ENCODE data around the gene ART5. TPM values are rescaled to one million over a fixed set of nuclear protein-coding genes. Genes with fewer than 3 reads are reported as not detected.

Gene ART5
- total and polyA plus RNA-seq, 9 donors: 1.3 to 6.5 (median 3.7) TPM

DNA sequence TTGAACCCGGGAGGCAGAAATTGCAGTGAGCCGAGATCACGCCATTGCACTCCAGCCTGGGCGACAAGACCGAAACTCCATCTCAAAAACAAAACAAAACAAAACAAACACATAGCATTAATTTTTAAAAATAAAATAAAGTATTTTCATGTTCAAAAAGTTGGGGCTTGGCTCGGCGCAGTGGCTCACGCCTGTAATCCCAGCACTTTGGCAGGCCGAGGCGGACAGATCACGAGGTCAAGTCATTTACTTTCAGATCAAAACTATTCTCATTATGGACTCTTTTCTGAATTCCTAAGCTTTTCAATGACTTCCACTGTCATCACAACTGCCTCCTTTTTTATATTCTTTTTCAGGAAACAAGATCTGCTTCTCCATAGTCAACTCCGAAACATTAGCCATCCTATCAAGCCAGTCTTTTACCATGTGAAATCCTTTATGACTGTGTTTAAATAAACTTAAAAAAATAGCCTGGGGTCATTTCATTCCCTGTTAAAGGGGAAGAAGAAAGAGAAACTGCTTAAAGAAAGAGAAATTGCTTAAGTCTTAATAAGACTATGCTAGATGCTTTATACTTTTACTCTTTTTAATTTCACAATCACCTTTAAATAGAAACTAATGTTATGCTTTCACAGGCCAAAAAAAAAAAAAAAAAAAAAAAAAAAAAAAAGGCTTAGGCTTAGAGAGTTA lies 42.5 kb upstream of the ART5 start:
- Histone ChIP-seq H3K4me3 (no peak overlapping the region), H3K9me3 (no peaks in the 10 kb centered on the region), H3K27me3 (no peaks in the 10 kb centered on the region), H3K36me3 (no peaks in the 10 kb centered on the region), H3K4me1 (ENCODE audit: insufficient read depth) (peaks cover 4% of the 10 kb centered on the region), H3K27ac (no peak overlapping the region)
- intact Hi-C loops (cut with DNase I): no loop called here
- TF ChIP-seq EP300 (IDR thresholded peaks at IDR 0.05) (no peak), POLR2A (IDR thresholded peaks at IDR 0.05) (no peak)
- TF ChIP-seq, protein P1, sequence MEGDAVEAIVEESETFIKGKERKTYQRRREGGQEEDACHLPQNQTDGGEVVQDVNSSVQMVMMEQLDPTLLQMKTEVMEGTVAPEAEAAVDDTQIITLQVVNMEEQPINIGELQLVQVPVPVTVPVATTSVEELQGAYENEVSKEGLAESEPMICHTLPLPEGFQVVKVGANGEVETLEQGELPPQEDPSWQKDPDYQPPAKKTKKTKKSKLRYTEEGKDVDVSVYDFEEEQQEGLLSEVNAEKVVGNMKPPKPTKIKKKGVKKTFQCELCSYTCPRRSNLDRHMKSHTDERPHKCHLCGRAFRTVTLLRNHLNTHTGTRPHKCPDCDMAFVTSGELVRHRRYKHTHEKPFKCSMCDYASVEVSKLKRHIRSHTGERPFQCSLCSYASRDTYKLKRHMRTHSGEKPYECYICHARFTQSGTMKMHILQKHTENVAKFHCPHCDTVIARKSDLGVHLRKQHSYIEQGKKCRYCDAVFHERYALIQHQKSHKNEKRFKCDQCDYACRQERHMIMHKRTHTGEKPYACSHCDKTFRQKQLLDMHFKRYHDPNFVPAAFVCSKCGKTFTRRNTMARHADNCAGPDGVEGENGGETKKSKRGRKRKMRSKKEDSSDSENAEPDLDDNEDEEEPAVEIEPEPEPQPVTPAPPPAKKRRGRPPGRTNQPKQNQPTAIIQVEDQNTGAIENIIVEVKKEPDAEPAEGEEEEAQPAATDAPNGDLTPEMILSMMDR (IDR thresholded peaks at IDR 0.05): no peak
- DNase-seq: no peak
- WGBS, 3 donors: 88 to 96% (median 91%) methylated on average over 12 of the region's 12 CpGs

DNA sequence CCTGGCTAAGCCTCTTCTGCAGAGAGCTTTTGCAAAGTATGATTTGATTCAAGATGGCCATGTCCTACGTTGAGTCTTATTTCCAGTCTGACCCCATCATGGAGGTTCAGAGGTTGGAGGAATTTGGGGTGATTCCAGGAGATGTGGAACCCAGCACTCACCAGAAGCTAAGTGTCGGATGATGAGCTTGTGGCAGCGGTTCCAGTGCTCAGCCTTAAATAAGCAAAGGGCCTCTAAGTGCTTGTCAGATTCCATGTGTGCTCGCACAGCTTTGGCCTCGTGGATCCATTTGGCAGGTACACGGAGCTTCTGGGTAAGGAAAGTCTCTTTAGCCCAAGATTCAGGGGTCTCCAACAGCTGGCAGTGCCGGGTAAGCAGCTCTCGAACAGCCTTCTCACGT lies 41.2 kb upstream of the ART5 start:
- WGBS, 3 donors: 95 to 96% (median 96%) methylated on average over 9 of the region's 9 CpGs
- TF ChIP-seq POLR2A (IDR thresholded peaks at IDR 0.05): no peak
- TF ChIP-seq EP300 (IDR thresholded peaks at IDR 0.05): no peak
- TF ChIP-seq, protein P1 (IDR thresholded peaks at IDR 0.05): no peak
- H3K9me3 ChIP-seq: no peaks in the 10 kb centered on the region
- H3K36me3 ChIP-seq: no peaks in the 10 kb centered on the region
- peaks cover 4% of the 10 kb centered on the region for H3K4me1 ChIP-seq (ENCODE audit: insufficient read depth)
- intact Hi-C loops (cut with DNase I): no loop called here
- no peaks in the 10 kb centered on the region for H3K27me3 ChIP-seq
- H3K4me3 ChIP-seq: no peak overlapping the region
- H3K27ac ChIP-seq: no peak overlapping the region
- no peak for DNase-seq

DNA sequence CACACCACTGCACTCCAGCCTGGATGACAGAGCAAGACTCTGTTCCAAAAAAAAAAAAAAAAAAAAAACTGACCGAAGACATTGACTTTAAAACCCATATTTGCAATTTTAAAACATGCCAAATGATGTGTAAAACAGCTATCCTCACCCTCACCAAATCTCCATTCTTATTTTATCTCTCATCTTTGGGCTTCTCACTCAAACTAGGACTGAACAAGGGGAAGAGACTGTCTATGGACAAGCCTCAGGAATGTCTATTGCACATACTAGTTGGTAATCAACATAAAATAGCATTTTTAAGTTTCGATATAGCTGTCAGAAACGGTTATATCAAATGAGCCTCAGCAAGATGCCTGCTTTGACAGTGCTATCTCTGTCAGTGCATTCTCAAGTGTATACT lies 37.3 kb upstream of the ART5 start:
- H3K9me3 ChIP-seq: no peaks in the 10 kb centered on the region
- H3K4me3 ChIP-seq: no peak overlapping the region
- no peak for DNase-seq
- H3K27ac ChIP-seq: no peak overlapping the region
- no peaks in the 10 kb centered on the region for H3K4me1 ChIP-seq (ENCODE audit: insufficient read depth)
- intact Hi-C loops (cut with DNase I): no loop called here
- no peaks in the 10 kb centered on the region for H3K36me3 ChIP-seq
- no peak for TF ChIP-seq POLR2A (IDR thresholded peaks at IDR 0.05)
- no peak for TF ChIP-seq EP300 (IDR thresholded peaks at IDR 0.05)
- TF ChIP-seq, protein P1 (IDR thresholded peaks at IDR 0.05): no peak
- 95% methylated on average over 3 of the region's 3 CpGs for WGBS, 3 donors
- no peaks in the 10 kb centered on the region for H3K27me3 ChIP-seq

DNA sequence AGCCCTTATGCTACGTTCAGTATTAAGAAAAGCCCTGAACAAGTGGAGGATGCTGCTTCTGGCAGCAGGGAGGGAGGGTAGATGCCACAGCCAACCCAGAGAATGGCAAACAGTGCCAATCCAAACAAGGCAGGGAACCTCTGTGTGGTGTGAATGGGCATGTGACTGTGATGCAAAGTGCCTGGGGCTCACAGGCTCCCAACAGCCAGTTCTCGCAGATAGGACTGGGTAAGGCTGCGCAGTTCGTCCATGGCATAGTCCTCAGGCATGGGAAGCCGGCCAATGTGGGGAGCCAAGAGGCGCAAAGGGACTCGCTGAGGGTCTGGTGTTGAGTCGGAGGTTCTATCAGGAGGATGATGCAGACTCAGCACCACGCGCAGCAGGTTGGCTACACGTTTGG lies 34.2 kb upstream of the ART5 start:
- no peak overlapping the region for H3K4me3 ChIP-seq
- H3K4me1 ChIP-seq (ENCODE audit: insufficient read depth): no peaks in the 10 kb centered on the region
- TF ChIP-seq, protein P1 (IDR thresholded peaks at IDR 0.05): no peak
- no peak for TF ChIP-seq EP300 (IDR thresholded peaks at IDR 0.05)
- no peak for TF ChIP-seq POLR2A (IDR thresholded peaks at IDR 0.05)
- H3K27ac ChIP-seq: no peak overlapping the region
- H3K27me3 ChIP-seq: no peaks in the 10 kb centered on the region
- H3K36me3 ChIP-seq: no peaks in the 10 kb centered on the region
- H3K9me3 ChIP-seq: no peaks in the 10 kb centered on the region
- 95 to 97% (median 96%) methylated on average over 11 of the region's 11 CpGs for WGBS, 3 donors
- no peak for DNase-seq
- intact Hi-C loops (cut with DNase I): no loop called here

All from ovary (tissue), 9 donors.